Subcutaneous preadipocyte (primary cell): ENCODE results near the gene TRIM54. TPM values are rescaled to one million over a fixed set of nuclear protein-coding genes. Genes with fewer than 3 reads are reported as not detected.

Experiments
- total RNA-seq: library from RNA; depleted of rRNA; stranded (reverse); fragments of >200 nt; gene quantifications from 2 replicates; pipeline ENCODE4 v1.2.3, GENCODE V29; 2012

Gene TRIM54, protein sequence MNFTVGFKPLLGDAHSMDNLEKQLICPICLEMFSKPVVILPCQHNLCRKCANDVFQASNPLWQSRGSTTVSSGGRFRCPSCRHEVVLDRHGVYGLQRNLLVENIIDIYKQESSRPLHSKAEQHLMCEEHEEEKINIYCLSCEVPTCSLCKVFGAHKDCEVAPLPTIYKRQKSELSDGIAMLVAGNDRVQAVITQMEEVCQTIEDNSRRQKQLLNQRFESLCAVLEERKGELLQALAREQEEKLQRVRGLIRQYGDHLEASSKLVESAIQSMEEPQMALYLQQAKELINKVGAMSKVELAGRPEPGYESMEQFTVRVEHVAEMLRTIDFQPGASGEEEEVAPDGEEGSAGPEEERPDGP
- not detected in 2 replicates for total RNA-seq

DNA sequence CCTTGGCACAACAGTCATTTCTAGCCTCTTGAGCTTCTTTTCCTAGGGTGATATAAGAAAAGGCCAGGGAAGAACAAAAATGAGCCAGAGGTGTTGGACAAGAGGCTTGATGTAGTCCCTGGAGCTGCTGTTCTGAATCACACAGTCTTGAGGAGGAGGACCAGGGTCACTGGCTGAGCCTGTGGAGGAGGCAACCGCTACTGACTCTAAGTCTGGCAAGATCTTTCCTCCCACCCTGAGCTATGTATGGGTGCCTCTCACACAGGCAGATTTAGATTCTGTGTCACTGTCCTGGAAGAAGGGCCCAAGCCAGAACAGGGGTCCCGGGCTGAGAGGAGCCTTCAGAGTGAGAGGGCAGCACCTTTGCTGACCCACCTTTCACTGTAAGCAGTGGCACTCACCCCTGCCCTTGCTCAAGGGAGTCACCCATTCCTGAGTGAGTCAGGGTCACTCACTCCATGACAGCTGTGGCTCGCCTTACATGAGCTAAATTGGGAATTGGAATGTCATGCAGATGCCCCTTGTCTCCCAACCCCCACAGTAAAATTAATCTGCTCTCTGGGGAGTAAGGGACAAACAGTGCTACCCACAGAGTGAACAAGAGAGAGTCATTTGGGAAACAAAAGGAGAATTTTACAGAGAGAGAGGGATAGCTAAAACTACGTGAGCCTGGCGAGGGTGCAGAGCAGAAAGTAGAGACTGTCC lies at the start of gene TRIM54:
TSS of gene TRIM54 (plus strand) at position 575 of the 705 bp plus-strand sequence. CDS start 303 bp downstream, outside the sequence.

DNA sequence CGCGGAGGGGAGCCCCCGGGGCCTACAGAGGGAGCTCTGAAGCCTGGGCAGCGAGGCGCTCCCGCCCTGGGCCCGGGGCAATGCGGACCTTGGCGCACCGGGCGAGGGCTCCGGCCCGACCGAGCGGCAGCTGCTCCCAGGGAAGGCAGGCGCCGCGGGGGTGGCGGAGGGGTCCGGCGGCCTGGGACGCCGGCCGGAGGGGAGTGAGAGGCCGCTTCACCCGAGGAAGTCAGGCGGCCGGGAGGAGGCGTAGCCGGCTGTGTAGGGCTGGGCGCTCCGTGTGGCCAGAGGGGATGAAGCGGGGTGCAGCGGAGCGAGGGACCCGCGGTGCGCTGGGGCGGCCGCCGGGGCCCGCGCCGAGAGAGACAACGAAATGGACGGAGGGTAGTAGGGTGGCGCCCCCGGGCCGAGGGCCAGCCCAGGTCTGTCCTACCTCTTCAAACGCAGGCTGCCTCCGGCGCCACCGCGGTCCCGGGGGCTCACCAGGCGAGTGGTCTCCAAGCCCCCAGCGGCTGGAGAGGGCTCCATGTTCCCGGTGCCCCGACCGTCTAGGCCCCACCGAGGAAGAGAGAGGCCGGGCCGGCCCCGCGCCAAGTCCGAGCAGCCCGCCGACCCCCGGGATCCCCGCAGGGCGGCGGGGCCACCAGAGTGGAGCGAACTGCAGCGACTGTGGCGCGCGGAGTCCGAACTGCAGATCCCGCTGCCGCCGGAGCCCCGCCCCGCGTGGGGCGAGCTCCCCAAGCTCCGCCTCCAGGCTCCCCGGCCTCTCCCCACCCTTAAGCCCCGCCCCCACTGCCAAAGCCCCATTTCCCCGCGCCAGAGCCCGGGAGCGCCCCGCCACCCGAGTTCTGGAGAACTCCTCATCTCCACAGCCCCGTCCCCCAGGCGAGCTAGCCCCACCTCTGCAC lies 19.6 kb upstream of the TRIM54 start, which contains the start of gene SLC30A3:
TSS of gene SLC30A3 (minus strand) at position 669 of the 908 bp plus-strand sequence. CDS start at position 528, 141 bp downstream.

DNA sequence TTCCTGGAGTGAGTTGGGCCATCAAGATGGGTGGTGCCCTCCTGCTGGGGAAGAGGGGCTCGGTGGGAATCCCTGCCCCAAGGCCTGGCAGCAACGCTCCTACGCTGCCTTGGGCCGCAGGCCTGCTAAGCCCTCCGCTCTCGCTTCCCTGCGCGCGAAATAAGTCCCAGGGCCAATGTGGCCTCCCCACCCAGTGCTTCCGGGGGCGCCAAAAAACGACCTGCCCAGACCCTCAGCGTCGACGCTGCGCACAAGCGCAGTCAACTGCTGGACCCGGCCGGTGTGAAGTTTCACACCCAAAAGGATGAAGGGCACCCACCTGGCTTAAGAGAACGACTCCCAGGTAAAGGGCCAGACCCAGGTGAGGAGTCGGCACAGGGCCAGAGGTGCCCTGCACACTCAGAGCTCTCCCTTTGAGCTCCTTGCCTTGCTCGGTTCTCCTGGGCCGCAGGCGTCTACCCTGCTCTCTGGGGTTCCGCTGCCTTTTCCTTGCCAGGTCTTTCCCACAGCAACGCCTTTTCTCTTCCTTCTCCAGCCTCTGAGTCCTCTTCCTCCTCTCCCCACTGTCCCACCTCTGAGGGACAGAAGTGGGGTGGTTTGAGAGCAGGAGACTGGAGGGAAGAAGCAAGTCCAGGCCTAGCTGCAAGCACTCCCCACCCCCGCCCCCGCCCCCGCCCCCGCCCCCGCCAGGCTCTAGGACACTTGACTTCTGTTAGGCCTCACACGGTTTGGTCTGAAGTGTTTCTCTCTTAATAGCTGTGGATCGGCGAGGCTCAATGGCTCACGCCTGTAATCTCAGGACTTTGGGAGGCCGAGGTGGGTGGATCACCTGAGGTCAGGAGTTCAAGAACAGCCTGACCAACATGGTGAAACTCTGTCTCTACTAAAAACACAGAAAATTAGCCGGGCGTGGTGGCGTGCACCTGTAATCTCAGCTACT lies 6.7 kb upstream of the TRIM54 start, which contains the start of gene DNAJC5G:
TSS of gene DNAJC5G (plus strand) at position 223 of the 940 bp plus-strand sequence. CDS start 1,296 bp downstream, outside the sequence.

DNA sequence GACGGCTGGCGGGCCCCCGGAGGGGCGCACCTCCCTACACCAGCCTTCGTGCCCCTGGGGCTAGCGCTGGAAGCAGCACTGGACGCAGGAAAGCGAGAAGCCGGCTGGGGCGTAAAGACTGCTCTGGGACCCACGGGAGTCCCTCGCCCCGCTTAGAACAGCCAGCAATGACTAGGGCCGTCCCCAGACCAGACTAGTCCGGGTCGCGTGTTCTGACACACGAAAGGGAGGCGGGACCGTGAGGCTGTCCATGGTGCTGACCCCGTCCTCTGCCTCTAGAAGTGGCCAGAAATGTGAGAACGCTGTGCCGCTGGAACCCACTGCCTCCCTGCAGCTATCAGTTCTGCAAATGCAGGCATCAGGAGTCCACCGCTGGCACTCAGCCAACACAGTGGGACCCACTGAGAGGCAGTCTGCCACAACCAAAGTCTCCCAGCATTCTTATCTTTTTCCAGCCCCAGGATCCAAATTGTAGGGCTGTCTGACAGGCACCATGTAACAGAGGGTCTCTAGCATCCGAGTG lies 26.2 kb downstream of the TRIM54 start, which contains the start of gene UCN:
TSS of gene UCN (minus strand) at position 87 of the 523 bp plus-strand sequence. CDS start 550 bp downstream, outside the sequence.

DNA sequence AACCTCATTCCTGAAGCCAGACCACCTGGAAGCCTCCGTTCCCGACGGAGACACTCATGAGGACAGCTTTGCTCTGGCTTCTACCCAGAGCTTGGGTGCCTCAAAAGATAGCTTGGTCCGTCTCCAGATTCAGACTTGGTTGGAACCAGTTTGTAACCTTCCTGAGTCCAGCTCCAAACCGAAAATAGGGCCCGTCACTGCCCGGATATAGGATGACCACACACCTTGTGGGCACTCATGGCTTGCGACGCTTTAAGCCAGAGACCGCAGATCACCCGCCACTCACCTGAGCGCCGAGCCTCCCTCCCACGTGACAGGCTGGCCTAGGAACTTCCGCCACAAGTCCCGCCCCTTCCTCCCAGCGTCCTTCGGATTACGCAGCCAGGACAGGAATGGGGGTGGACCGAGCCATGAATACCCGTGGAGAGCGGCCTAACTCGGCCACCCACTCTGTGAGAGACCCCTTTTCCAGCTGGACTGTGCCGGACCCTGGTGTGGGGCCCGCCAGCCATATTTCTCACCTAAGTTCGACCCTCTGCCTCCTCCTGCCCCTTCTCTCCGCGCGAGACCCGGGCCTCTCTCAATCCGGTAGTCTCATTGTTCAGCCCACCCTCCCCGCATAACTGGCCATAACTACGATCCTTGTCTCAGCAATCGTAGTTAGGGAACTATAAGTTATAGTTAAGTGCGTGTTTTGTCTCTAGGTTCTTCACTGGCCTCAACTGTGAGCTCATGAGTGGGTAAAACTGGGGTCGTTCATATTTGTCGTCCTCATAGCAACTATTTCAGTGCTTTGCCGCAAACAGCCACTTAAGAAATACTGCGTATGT lies 40.8 kb downstream of the TRIM54 start, which contains the start of gene MPV17:
TSS of gene MPV17 (minus strand) at position 332 of the 830 bp plus-strand sequence. CDS start 580 bp downstream, outside the sequence.

DNA sequence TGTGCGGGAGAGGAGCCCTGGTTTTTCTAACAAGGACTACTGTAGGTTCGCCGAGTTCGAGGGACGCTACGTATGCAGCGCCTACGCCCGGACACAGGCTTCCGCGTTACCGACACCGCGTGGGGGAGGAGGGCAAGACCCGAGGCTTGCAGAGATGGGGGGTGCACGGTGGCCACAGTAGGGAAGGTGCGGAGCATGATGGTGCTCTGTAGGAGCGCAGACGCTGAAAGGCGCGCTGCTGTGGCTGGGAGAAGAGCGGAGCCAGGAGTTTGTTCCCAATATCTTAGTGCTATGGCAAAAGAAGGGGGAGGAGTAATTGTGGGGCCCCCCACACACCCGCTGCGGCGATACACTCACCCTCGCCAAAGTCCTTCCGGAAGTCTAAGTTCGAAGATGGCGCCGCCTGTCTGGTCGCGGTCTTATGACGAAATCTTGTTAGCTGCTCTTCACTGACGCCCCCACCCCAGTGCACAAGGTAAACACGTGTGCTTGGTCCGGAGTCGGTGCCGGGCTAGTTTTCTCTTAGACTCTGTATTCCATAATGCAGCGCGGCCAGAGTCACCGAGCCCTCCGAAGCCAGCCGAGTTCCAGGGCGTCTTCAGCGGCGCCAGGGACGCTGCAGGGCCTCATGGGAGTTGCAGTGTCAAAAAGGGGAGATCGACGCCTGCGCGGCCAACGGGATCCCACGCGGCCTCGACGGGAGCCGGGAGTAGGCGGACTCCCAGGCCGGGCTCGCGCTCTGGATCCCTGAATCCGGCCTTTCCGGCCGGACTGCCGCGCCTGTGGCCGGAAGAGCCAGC lies 74.4 kb downstream of the TRIM54 start, which contains the start of gene GTF3C2:
TSS of gene GTF3C2 (minus strand) at position 383 of the 800 bp plus-strand sequence. CDS start 13,210 bp downstream, outside the sequence.

Other genes starting within 250 kb of the TRIM54 start
- 53.6 and 71.9 TPM in 2 replicates for gene TMEM214, start 249.5 kb upstream of the TRIM54 start, total RNA-seq
- 16.5 and 22.3 TPM in 2 replicates for gene AGBL5, start 230.8 kb upstream of the TRIM54 start, total RNA-seq
- 193 and 258 TPM in 2 replicates for gene OST4, start 210.8 kb upstream of the TRIM54 start, total RNA-seq
- gene EMILIN1, start 203.8 kb upstream of the TRIM54 start, total RNA-seq = 36.7 and 51.6 TPM in 2 replicates
- gene KHK, start 195.7 kb upstream of the TRIM54 start, total RNA-seq = 1.4 and 1.5 TPM in 2 replicates
- gene CGREF1, start 163.3 kb upstream of the TRIM54 start, total RNA-seq = 7.2 and 14.3 TPM in 2 replicates
- gene ABHD1, start 158.6 kb upstream of the TRIM54 start, total RNA-seq = under 0.01 TPM in 1 of 2 replicates, not detected in the other
- gene PREB, start 147.8 kb upstream of the TRIM54 start, total RNA-seq = 37.8 and 48.1 TPM in 2 replicates
- gene PRR30, start 143.0 kb upstream of the TRIM54 start, total RNA-seq = not detected in 2 replicates
- not detected in 2 replicates for gene TCF23, start 133.4 kb upstream of the TRIM54 start, total RNA-seq
- gene ATRAID, start 70.4 kb upstream of the TRIM54 start, total RNA-seq = 113 and 144 TPM in 2 replicates
- 43.6 and 48.1 TPM in 2 replicates for gene SLC5A6, start 70.2 kb upstream of the TRIM54 start, total RNA-seq
- 40.1 and 62.4 TPM in 2 replicates for gene CAD, start 65.1 kb upstream of the TRIM54 start, total RNA-seq
- gene SLC30A3, start 19.4 kb upstream of the TRIM54 start, total RNA-seq = not detected in 2 replicates
- gene DNAJC5G, start 7.0 kb upstream of the TRIM54 start, total RNA-seq = not detected in 2 replicates
- gene UCN, start 26.0 kb downstream of the TRIM54 start, total RNA-seq = 0.59 and 0.73 TPM in 2 replicates
- gene MPV17, start 40.7 kb downstream of the TRIM54 start, total RNA-seq = 88.8 and 100 TPM in 2 replicates
- gene GTF3C2, start 74.3 kb downstream of the TRIM54 start, total RNA-seq = 40.4 and 54.9 TPM in 2 replicates
- gene EIF2B4, start 87.9 kb downstream of the TRIM54 start, total RNA-seq = 26.2 and 28.3 TPM in 2 replicates
- gene SNX17, start 88.2 kb downstream of the TRIM54 start, total RNA-seq = 134 and 139 TPM in 2 replicates
- 5.7 and 6.6 TPM in 2 replicates for gene ZNF513, start 98.3 kb downstream of the TRIM54 start, total RNA-seq
- 73.5 and 102 TPM in 2 replicates for gene PPM1G, start 127.2 kb downstream of the TRIM54 start, total RNA-seq
- gene NRBP1, start 146.2 kb downstream of the TRIM54 start, total RNA-seq = 89.7 and 101 TPM in 2 replicates
- gene KRTCAP3, start 160.0 kb downstream of the TRIM54 start, total RNA-seq = 0.39 TPM in 1 of 2 replicates, not detected in the other
- 26.6 and 27.6 TPM in 2 replicates for gene IFT172, start 207.3 kb downstream of the TRIM54 start, total RNA-seq
- 8.4 and 11.0 TPM in 2 replicates for gene FNDC4, start 212.8 kb downstream of the TRIM54 start, total RNA-seq
- 0.73 TPM in 1 of 2 replicates, not detected in the other for gene GCKR, start 214.4 kb downstream of the TRIM54 start, total RNA-seq